ENCODE data around the gene GTSE1. TPM values are rescaled to one million over a fixed set of nuclear protein-coding genes. Genes with fewer than 3 reads are reported as not detected.

Gene GTSE1
- total and polyA plus RNA-seq, 2 of the 13 experiments (the other 11 are each of a cell fraction or from before 2014, with no cell fraction given): 10.7 to 13.5 TPM

GRCh38 chr22:46250035-46250782 lies 46.5 kb upstream of the GTSE1 start, which contains the start of gene CDPF1 (continued):
- no peak for TF ChIP-seq SNAPC5 (CRISPR knock-in tag; IDR thresholded peaks at IDR 0.05; ENCODE audit: borderline replicate concordance)
- no peak for TF ChIP-seq MLXIP (CRISPR knock-in tag; IDR thresholded peaks at IDR 0.05; ENCODE audit: borderline replicate concordance)
- TF ChIP-seq DNMT1 (CRISPR knock-in tag; IDR thresholded peaks at IDR 0.05): no peak; the same call in 1 of the 2 replicates
- TF ChIP-seq HIC2 (CRISPR knock-in tag; IDR thresholded peaks at IDR 0.05; ENCODE audit: low read depth): no peak
- peak; percentile 21; the same call in 1 of the 2 replicates for TF ChIP-seq IRX3 (CRISPR knock-in tag; IDR thresholded peaks at IDR 0.05; ENCODE audit: borderline replicate concordance, low read depth)
- TF ChIP-seq ZFP36L1 (CRISPR knock-in tag; IDR thresholded peaks at IDR 0.05): peak; percentile 42; the same call in 1 of the 2 replicates
- TF ChIP-seq NPAS2 (CRISPR knock-in tag; IDR thresholded peaks at IDR 0.05; ENCODE audit: borderline replicate concordance): no peak
- no peak for TF ChIP-seq ZNF672 (CRISPR knock-in tag; IDR thresholded peaks at IDR 0.05)
- TF ChIP-seq ZNF136 (CRISPR knock-in tag; IDR thresholded peaks at IDR 0.05; ENCODE audit: low read depth): no peak
- peak; percentile 62; the same call in 1 of the 2 replicates for TF ChIP-seq KAT7 (CRISPR knock-in tag; IDR thresholded peaks at IDR 0.05; ENCODE audit: borderline replicate concordance)
- no peak for TF ChIP-seq ZNF646 (CRISPR knock-in tag; IDR thresholded peaks at IDR 0.05)
- TF ChIP-seq ZNF670 (CRISPR knock-in tag; IDR thresholded peaks at IDR 0.05; ENCODE audit: borderline replicate concordance): no peak
- TF ChIP-seq ZNF121 (CRISPR knock-in tag; IDR thresholded peaks at IDR 0.05): peak; percentile 64; the same call in 1 of the 2 replicates
- no peak for TF ChIP-seq JUNB (CRISPR knock-in tag; IDR thresholded peaks at IDR 0.05; ENCODE audit: borderline replicate concordance)
- peak; percentile 31 for TF ChIP-seq TAF15 (IDR thresholded peaks at IDR 0.05; ENCODE audit: low read depth, low read length, poor library complexity, severe bottlenecking)

Data from HepG2 (cell line).